ENCODE measurements around the gene GFAP.
A peak's percentile ranks its signal among the peaks of the same experiment; 100 is the strongest.
"Not testable (repeated sequence)": the region's sequence is repeated elsewhere in the genome, so short reads cannot be mapped to it uniquely, and the experiment has no call there.

The GFAP gene

DNA sequence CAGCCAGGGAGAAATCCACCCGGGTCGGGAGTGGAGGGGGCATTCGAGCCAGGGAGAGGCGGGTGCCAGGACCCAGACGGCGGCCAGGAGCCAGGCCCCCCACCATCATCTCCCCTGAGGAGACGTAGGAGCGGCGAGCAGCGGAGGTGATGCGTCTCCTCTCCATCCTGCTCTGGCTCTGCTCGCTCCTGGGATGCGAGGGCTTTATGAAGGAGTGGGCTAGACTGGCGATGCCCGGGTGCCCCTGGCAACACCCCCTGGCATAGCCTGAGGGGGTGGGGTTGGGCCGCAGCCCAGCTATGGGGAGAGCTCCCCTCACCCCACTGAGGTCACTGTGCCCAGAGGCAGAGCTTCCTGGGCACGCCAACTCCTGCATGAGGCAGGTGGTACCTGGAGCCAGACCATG lies at the start of gene GFAP:
Gene GFAP, minus strand, starts transcription at position 180 of the 406 bp plus-strand sequence. Its CDS starts 14 bp downstream, at position 166.
- no peak for DNase-seq (ENCODE audit: low read depth, low spot score)

DNA sequence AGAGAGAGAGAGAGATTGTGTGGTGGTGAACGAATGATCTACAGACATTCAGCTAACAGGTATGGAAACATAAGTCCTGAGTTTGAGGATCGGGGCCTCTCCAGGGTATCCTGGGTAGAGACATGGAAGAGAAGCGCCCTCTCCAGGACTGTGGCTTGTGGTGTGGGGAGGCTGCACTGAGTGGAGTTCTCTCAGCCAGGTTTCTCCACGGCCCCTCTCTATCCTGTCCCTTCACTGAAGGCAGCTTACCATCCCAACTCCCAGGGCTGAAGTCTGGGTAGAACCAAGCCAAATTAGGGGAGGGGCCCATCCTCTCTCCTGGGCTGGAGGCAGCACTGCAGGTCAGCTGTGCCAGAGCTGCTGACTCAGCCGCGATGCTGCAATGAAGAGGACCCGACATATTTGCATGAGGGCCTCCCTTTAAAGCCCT lies 46.6 kb upstream of the GFAP start:
- no peak for DNase-seq (ENCODE audit: low read depth, low spot score)

DNA sequence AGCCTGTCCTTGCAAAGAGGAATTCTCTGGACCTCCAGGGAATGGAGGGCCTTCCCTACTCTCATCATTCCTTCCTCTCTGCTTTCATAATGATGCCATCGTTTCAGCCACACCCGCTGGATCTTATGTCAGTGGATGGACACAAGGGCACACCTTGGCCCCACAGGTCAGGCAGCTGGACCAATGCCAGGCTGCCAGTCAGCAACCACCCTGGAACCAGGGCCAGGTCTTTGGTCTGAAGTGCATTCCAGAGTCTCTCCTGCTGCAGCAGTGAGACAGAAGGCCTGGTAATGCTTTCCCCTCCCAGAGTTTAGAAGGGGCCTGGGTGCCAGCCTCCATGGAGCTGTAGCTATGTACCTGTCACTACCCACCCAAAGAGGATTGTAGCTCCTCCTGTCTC lies 45.4 kb upstream of the GFAP start:
- DNase-seq (ENCODE audit: low read depth, low spot score): no peak

DNA sequence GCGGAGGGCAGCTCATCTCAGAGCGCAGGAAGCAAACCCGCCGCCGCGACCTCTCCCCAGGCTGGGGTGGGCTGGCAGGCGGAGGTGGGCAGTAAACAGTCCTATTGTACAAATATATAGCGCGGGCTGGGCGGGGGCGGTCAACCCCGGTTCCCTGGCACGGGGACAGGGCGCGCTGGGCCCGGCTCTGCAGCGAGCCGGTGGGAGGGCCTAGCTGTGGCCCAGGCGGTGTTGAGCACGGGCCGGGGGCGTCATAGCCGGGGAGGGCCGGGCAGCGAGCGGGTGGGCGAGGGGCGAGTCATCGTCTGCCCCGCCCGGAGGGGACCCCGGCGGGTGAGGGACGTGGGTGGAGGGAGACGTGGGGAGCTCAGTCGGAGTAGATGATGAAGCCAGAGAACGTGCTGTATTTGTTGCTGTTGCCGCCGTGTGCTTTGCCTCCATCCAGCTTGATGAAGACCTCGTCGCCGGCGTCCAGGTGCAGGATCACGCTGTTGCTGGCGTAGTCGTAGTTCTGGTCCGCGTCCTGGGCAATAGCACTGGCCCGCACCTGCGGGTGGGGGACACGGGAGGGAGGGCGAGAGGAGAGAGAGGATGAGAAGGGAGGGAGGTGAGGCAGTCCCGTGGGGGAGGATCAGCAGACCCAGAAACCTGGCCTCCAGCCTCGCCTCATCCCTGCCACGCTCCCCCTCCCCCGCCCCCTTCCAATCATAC lies 44.7 kb upstream of the GFAP start:
- no peak for DNase-seq (ENCODE audit: low read depth, low spot score)

DNA sequence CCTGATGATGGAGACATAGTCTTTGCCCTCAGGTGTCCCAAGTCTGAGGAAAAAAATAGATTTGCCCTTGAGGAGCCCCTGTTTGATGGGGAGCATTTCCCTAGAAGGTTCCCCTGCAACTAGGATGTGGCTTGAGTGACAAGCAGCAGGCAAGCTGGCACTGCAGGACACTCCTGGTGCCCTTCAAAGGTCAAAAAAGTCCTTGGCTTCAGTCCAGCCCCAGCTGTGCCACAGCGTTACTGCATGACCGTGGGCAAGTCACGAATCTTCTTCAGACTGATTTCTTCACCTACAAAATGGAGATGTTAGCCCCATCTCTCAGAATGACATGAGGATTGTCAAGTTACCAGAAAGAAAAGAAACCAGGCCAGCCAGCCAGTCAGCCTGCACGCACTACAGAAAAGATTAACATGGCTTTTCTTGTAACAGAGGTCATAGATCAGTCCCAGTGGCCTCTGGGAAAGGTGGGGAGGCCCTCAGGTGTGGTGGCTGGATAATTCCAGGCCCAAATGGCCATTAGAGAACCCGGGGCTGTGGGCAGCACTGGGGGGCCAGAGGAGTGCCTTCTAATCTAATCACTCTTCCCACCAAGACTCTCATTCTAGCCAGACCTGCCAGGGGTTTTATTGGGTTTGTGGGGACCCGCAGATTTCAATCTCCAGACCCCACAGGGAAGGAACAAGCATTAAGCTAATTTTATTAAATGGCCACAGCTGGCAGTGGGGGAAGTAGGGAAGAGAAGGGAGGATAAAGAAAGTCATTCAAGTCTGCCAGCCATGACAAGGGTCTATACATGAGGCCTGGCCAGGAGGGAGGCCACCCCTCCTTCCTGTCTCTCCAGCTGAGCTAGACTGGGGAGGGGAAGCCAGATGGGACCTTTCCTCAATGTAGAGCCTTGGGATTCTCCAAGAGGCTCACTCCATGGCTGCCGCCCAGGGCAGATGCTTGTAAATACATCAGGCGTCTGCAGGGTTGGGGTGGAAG lies 42.0 kb upstream of the GFAP start:
- no peak for DNase-seq (ENCODE audit: low read depth, low spot score)

DNA sequence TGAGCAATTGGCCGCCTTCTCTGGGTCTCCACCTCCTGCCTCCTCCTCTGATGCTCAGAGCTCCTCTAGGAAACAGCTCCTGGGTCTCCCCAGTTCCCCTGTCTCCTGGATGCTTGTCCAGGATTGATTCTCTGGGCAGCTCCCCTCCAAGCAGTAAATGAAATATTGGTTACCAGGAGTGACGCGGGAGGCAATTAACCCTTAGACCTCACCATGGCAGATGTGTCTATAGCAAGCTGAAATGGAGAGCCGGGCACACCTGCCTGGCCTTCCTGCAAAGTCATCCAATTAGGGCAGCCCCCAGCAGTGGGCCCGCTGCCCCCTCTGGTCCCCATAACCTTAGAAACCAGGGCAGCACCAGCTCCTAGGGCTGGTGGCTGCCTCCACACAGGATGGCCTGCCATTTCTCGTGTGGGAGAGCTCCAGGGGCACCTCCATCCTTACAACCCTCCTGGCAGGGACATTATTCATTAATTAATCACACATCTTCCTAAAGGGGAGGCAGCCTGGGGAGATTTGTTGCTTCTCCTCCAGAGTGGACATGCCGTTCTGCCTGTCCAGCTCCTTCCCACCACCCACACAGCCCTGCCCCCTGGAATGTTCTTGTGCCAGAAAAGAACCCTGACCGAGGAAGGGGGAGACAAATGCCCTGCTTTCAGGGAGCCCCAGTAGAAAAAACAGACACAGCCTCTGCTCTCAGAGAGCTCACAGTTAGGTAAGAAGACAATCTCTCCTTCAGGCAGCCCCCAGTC lies 40.5 kb upstream of the GFAP start:
- DNase-seq (ENCODE audit: low read depth, low spot score): no peak

DNA sequence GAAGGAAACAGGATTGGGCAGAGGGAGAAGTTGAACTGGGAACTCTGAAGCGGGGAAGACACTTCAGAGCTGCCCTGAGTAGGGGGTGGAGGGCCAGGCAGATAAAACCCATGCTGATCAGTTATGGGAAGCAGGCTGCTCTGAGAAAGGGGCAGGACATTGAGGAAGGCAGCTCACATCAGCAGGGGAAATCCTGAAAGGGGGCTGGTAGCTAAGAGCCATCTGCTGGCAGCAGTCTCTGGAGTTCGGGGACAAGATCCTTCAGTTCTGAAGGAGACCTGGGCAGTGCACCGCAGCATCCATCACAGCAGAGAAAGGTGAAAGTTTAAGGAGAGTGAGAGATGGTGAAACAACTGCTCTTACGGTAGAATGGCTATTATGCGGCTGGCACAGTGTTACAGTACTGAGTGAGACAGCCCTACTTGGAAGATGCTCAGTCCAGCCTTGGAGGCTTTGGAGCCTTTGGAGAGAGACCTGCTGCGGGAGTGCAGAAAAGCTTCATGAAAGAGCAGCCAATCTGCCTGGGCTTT lies 37.7 kb upstream of the GFAP start:
- DNase-seq (ENCODE audit: low read depth, low spot score): no peak

DNA sequence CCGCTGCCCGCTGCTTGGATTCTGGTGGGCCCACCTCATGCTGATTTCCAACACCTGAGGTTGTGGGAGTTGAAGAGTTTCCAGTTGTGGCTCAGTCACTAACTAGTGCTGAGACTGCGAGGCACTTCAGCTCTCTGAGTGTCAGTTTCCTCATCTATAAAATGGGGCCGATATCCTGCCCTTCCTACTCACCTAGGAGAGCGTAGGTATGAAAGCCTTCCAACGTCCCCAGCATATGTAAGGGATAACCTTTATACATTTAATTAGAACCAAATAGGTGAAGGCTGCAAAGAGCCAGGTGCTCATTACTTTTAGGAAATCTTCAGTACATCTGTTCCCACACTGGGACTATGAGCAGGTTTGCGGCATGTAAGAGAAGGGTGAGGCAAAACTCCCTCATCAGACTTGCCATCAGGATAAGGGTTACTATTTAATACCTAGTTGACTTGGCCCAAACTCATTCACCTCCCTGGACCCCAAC lies 33.1 kb upstream of the GFAP start:
- DNase-seq (ENCODE audit: low read depth, low spot score): no peak

DNA sequence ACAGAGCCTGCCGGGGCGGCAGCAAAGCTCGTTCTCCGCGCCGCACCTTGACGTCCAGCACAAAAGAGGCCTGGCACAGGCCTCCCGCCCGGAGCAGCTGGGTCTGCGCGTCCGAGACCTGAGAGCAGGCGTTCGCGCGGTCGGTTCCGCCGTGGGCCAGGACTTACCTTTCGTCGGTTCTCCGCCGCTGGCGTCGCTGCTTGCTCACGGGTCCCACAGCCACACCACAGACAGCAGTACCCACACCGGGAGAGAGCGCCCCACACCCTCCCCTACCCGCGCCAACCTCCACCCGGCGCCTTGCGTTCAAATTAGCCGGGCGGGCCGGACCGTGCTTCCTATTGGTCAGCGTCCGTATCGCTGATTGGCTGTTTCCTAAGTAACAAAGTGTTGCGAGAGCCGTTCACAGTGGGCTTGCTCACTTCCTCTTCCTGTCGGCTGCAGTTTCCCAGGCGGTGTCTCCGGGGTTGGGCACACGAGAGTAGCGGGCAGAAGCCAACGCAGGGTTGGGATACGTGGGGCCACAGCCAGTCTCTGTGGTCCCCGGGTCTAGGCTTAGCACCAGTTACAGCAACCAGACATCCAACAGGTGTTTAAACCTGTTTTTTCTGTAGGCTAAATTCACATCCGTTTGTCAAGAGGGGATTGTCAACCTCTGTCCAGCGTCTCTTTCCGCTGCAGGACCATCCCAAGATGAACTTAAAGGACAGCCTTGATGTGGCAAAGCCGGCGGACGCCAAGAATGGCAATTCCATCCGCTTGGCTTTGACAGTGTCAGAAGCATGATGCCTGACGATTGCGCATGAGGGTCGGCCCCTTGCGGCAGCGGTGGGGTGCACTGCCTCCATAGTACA lies 32.4 kb upstream of the GFAP start, which contains the start of gene KIF18B:
Gene KIF18B, minus strand, starts transcription at position 313 of the 854 bp plus-strand sequence. CDS start 11,429 bp downstream, outside the sequence.
- DNase-seq (ENCODE audit: low read depth, low spot score): peak; percentile 67

DNA sequence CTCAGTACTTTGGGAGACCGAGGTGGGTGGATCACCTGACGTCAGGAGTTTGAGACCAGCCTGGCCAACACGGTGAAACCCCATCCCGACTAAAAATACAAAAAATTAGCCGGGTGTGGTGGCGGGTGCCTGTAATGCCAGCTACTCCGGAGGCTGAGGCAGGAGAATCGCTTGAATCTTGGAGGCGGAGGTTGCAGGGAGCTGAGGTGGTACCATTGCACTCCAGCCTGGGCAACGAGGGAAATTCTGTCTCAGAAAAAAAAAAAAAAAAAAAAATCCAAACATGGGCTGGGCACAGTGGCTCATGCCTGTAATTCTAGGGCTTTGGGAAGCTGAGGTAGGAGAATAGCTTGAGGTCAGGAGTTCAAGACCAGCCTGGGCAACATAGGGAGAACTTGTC lies 30.4 kb upstream of the GFAP start:
- not testable (repeated sequence) for DNase-seq (ENCODE audit: low read depth, low spot score)

DNA sequence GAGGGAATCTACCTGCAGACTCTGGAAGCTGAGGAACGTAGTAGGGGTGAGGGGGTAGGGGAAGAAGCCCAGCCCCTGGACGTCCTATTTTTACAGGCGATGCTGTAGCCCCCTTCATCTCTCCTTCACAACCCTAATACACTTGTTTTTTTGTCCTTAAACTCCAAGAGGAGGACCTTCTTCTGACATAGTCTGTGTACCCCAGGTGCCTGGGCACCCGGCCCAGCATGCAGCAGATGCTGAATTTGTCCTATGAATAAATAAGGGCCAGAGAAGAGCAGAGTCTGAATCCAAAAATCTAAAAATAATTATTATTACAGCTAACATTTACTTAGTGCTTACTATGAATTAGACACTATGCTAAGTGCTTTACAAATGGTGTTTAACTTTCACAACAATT lies 27.2 kb upstream of the GFAP start:
- DNase-seq (ENCODE audit: low read depth, low spot score): no peak

DNA sequence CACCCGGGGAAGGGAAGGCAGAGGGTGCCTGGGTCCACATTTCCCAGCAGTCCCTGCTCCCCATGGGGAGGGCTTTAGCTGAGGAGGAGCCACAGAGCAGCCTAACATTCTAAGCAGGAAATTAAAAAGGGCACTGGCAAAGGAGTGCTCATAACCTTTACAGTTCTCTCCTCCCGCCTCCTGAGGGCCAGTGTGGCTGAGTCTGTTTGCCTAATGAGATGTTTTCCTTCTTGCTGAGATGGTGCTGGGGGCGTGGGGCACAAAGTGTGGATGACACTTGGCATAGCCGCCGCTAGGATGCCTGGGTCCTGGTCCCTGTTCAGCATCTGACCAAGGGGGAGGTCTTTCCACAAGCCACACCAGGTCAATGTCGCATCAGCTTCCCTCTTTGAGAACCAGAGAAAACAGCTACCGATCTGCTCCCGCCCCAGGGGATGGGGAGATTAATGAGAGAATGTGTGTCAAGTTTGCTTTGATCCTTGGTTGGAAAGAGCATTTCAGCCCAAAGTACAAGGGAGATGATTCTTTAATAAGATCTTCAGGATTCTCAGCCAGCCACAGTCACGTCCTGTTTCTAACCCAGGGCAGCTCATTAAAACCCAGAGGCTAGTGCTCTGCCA lies 26.5 kb upstream of the GFAP start:
- DNase-seq (ENCODE audit: low read depth, low spot score): no peak

DNA sequence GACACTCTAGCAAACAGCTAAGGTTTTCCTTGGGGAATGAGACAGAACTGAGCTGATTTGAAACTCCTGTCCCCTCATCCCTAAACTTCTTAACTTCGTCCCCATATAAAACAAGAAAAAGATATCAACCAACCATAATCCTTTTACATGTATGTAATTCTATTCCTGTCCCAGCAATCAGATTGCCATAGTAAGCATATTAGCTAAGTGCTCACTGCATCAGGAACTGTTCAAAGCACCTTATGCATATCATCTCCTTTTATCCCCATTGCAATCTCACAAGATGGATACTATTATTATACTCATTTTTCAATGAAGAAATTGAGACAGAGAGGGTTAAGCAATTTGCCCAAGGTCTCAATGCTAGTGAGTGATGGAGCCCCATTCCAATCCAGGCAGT lies 25.5 kb upstream of the GFAP start:
- DNase-seq (ENCODE audit: low read depth, low spot score): no peak

DNA sequence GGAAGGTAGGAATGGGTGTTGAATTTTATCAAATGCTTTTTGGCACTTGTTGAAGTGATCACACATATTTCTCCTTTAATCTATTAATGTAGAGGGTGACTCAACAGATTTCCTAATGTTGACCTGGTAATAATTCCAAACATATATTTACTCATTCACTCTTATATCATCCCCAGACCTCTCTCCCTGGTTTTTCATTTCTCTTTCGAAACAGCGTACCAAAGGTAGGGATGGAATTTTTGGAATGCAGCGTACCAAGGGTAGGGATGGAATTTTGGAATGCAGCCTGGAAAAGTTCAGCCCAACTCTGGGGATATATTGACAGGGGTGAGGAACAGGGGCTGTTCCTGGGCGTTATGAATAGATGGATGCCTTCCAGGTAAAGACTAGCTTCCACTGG lies 25.0 kb upstream of the GFAP start:
- no peak for DNase-seq (ENCODE audit: low read depth, low spot score)

DNA sequence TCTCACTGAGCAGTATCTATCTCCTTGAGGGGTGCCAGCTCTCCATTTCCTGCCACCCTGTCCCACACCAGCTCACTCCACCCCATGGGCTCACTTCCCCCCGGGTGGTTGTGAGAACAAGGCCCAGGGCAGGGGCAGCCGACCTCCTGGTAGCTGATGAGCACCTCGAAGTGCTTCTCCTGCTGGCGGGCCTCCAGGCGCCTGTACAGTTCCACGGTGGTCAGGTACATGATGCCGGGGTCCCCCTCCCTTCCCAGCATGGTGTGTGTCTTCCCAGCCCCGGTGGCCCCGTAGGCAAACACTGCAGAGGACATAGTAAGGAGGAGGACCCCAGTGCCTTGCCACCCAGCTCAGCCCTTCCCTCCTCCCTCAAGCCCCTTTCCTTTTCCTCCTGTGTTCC lies 19.8 kb upstream of the GFAP start:
- no peak for DNase-seq (ENCODE audit: low read depth, low spot score)

DNA sequence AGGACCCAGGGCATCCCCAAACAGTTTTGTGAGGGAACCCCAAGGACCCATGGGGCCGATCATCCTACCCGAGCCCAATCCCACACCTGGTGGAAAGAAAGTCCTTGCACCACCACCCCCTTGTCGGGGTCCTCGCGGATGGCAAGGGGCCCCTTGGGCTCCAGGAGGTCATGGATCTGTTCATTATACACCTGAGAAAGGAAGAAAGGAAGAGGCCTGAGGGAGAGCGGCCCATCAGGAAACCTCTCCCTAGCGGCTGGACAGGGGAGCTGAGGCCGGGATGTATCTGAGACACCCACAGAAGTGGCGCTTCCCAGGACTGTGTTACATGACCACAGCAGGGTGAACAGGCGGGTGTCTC lies 19.4 kb upstream of the GFAP start:
- DNase-seq (ENCODE audit: low read depth, low spot score): no peak

DNA sequence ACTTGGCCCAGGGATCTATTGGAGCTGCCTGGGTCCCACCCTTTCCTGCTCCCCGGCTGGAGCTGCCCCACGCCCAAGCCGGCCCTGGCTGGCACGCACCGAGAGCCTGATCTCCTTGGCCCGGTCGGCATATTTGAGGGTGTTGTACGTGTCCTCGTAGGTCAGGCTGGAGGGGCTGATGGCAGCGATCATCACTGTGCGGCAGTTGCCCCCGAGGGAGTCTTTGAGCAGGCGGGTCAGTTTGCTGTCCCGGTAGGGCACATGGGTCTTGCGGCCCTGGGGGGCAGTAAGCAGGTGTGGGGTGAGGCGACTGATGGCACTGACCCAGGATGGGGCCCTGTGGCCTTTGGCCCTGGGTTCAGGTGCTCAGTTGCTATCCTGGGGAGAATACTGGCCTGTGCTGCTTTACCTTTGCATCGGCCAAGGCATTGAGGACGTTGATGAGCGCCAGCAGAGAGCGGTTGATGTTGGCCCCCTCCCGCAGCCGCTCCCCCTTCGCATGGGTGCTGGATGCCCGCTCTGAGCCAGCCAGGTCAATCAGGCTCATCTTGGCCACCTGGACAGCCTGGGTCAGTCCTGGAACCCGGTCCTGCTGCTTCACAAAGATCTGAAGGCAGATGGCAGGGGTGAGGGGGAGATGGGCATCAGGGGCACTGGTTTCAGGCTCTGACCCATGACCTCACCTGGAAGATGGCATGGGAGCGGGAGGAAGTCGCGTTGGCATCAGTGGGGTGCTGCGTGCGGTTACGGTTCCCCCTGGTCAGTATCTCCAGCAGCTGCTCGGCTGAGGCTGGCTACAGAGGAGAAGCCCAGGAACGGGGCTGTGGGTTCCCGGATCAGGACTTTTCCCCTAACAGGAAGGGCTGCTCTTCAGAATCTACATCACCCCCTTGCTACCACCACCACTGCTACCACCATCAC lies 18.8 kb upstream of the GFAP start:
- no peak for DNase-seq (ENCODE audit: low read depth, low spot score)

DNA sequence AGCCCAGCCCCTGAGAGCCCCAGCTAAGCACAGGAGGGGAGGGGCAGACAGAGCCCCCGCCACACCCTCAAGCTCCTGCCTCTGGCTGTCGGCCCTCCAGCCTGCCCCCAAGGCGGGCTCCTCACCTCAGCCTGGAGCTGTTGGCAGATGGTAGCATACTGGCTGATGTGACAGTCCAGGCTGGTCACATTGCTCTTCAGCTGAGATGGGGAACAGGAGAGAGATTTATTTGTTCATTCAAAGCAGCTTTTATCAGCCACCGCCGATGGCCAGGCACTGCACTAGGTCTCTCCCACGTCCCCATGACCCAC lies 17.4 kb upstream of the GFAP start:
- no peak for DNase-seq (ENCODE audit: low read depth, low spot score)

DNA sequence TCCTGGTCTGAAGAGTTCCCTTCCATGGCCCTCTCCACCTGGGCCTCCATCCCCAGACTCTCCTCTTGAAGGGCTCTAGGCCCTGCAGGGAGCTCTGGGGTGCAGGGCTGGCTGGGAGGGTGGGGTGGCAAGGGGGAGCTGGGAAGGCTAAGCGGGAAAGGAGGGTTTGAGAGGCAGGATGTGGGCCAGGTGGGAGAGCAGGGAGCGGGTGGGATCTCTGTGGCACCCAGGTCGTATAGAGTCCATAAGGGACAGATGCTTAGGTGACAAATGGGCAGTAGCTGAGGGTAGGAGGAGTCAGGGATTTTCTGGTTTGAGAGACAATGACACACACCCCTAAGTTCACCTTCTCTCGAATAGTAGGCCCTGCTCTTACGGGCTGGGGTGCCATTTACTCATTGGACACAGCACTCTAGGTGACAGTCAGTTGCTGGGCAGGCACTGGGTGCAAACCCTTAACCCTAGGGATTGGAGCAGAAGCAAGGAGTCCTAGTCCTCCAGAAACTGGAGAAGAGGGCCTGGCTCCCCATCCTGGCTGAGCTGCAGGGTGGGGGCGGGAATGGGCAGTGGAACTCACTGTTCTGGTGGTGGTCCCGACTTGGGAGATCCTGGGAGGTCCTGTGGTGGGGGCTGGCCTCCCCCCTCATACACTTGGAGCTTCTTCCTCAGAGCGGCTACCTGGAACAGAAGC lies 16.9 kb upstream of the GFAP start:
- no peak for DNase-seq (ENCODE audit: low read depth, low spot score)
